HG03460 (cell line): ENCODE measurements around the gene CRAT.
A peak's percentile ranks its signal among the peaks of the same experiment; 100 is the strongest.

ENCODE experiments used
- ATAC-seq: cut with Tn5 transposase; IDR thresholded peaks from one replicate; pipeline ENCODE4 v1.9.1; 2021; ENCODE audit not compliant: unreplicated experiment

The CRAT gene

DNA sequence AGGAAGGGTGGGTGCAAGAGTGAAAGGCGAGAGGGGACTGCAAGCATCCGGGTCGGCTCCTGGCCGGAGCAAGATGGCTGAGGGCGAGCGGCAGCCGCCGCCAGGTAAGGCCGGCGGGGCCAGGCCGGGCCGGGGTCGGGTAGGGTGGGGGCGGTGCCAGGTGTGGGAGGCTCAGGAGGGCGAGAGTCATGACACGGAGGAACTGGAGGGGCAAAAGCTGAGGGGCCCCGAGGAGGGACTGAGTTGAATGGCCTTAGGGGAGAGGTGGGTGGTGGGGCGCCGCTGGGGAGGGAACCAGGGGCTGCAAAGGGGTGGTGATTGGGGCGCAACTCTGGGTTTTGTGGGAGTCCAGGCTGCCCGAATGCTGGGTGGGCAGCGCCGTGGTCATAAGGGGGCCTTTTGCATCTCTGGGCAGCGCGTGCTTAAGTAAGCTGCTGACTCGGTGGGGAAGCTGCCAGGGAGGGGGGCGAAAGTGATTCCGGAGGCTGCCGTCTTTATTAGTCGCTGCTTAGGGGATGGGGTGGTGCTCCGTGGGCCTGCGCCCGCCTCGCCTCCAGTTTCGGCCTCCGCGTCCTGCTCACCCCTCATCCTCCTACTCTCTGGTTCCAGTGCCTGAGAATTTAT, 1.0 kb upstream of the CRAT start:
- ATAC-seq: no peak

DNA sequence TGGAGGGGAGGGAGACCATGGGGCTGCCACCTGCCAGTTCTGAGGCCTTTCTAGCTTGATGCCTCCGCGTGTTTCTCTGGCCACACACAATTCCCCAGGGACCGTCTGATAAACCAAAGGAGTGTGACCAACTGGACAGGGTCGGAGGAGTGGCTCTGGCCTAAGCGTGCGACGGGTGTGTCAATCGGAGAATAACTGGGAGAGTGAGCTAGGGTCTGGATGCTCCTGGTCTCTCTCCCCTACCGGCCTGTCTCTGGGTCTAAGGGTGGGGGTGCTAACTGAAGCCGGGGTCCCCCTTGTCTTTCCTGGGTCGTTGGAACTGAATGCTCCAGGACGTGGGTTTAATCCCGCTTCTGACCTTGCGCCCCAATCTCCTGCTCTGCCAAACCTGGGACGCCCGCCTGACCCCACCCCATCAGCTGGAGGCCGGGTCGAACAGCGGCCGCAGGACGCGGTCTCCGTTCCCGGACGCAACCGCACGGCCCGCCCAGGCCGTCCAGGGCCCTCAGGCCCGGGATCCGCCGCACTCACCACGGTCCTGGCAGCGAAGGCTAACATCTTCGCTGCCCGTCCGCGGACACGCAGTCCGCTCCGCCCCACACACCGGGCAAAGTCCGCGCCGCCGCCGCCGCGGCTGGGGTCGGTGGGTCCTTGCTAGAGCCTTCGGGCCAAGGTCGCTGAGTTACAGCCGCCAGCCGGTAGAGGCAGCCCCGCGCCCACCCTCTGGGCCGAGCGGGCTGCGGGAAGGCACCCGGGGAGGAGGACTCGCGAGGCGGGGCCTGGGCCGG, 447 bp downstream of the CRAT start:
- peak; percentile 17 for ATAC-seq

DNA sequence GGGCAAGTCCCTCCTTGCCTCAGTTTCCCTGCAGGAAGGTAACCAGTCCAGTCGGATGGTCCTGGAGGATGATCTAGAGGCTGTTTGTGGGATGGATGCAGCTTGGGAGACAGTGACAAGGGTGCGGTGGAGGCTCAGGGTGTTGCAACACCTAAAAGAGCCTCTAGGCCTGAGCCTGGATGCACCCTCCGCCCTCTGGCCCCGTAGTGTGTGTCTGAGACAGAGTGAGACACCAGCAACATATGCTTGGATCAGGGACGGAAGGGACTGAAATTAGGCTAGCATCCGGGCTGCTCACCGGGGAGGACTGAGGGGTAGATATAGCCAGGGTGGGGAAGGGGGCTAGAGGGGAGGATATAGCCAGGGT, 1.1 kb downstream of the CRAT start:
- ATAC-seq: no peak

DNA sequence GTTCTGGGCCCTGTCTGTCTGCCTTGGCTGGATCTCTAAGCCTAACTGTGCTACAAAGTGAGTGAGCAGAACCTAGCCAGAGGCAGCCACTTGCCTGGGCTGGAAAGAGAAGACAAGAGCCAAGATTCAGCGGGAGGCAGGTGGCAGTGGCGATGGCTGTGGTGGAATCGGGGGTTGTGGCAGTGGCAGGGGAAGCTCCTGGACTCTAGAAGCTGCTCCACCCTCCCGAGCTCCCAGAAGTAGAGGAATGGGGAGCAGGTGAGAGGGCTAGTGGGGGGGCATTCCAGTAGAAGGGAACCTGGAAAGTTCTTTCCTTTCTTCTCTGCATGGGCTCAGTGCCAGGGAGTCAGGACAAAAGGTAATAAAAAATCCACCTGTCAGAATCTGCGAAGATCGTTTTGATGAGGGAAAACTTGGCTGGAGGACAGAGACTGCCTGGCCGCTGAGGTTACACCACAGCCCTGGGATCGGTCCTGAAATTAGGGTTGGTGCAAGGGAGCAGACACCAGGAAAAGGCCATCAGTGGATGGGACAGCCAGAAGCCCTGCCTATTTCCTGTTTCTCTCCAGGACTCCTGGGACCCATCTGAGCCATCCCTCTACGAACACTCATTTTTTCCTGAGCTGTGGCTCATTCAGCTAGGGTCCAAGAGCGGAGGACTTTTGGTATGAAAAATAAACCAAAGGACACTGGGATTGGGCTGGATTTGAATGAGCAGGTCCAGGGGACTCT, 1.6 kb downstream of the CRAT start:
- ATAC-seq: no peak

DNA sequence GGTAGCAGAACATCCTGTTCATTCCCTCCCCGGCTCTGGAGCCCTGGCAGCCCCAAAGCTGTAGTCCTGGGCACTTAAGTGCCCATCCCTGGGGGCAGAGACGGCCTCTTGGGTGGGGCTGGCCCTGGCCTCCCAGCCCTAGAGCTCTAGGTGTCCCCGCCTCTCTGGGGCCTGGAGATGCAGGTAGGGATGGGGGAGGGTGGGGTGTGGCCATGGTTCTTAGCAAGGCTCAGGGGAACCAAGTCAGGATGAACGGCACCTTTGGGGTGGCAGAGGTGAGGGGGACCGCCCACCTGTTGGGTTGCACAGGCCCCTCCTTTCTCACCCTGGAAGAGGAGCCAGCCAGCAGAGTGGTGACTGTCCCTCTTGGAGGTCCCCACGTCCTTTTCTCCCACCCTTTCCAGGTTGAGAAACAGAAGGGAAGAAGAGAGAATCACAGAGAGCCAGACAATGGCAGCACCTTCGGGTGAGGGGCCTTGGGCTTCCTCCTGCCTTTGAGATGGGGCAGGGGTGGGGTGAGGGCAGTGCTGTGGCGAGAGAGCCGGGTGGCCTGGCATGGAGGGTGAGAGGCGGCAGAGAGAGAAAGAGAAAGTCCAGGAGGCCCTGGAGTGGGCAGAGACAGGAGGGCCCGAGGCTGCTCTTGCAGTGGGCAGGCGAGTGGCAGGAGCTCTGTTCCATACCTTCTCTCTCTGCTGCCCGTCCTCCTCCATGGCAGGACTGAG, 2.3 kb downstream of the CRAT start:
- ATAC-seq: no peak

DNA sequence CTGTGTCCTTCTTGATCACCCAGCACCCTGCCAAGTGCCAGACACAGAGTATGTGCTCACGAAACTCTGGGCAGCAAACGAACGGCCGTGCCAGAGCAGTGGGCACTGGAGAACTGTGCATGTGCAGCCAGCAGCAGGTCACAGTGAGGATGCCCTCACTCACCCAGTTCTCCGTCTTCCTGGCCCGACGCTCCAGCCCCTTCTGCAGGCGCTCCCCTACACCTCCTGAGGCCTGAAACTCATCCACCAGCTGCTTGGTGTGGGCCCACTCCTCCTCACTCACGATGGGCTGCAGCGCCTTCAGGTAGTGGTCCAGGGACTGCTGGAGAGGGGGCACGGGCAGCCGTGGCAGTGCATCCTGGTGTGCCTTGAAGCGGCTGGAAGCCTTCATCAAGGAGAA, 2.9 kb downstream of the CRAT start:
- no peak for ATAC-seq

DNA sequence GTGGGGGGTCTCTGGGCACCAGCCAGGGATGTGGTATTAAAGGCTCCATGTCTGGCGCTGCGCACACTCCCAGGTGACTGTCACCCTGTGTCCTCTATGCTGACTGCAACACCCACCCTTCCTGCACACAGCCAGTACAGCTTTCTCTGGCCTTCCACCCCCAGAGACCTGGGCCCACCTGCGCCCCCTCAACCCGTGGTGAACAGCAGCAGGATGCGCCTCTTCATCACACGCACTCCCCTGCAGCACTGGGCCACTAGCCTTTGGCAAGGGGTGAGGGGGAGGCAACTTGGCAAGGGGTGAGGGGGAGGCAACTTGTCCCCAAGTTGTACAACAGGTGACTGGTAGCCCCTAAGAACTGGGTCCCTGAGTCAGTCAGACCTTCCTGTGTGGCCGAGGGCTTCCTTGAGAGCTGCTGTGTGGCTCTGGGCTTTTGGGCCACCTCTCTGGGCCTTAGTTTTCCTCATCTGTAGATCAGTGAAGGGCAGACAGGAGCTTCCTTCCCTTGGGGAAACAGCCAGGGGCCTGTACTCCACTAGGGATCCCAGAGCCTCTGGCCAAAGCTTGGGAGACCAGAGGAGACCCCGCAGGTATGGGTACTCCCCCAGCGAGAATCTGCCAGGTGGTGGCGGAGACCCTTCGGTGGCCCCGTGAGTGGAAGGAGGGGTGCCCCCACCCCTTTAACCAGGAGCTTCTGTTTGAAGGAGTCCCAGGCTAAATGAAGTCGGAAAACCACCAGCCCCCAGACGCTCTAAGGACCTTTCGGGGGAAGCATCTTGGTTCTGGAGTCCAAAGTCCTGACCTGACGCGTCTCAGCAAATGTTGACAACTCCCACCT, 4.5 kb downstream of the CRAT start:
- ATAC-seq: no peak

DNA sequence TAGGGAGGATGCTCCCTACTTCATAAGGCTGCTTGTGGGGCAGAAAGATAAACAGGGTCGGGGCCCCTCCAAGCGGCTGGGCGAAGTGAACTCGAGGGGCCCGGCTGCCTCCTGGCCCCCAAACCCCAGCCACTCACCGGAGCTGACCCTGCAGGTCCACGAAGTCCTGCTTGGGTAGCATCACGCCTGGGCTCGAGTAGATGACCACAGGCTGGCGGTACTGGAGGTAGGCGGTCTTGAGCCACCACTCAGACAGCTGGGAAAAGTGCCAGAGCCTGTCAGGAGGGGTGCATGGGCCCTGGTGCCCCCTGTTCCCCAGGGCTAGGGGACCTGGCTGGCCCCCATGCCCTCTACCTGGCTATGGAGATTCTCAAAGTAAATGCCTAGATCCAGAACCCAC, 6.5 kb downstream of the CRAT start:
- ATAC-seq: no peak

DNA sequence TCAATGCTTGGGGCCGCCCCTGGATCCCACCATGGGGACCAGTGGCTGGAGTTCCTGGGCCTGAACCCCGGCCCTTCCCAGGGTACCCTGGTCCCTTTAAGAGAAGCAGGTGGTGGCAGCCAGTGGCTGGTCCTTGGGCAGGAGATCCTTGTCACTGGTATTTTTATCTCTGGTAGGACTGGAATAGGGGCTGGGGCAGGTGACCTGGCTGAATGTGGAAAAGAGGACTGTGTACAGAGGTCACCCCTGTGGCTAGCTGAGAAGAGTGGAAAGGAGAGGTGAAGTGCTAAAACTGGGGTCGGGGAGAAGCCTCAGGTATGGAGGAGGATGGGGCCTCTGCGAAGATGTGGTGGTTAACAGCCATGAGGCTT, 7.0 kb downstream of the CRAT start:
- no peak for ATAC-seq

DNA sequence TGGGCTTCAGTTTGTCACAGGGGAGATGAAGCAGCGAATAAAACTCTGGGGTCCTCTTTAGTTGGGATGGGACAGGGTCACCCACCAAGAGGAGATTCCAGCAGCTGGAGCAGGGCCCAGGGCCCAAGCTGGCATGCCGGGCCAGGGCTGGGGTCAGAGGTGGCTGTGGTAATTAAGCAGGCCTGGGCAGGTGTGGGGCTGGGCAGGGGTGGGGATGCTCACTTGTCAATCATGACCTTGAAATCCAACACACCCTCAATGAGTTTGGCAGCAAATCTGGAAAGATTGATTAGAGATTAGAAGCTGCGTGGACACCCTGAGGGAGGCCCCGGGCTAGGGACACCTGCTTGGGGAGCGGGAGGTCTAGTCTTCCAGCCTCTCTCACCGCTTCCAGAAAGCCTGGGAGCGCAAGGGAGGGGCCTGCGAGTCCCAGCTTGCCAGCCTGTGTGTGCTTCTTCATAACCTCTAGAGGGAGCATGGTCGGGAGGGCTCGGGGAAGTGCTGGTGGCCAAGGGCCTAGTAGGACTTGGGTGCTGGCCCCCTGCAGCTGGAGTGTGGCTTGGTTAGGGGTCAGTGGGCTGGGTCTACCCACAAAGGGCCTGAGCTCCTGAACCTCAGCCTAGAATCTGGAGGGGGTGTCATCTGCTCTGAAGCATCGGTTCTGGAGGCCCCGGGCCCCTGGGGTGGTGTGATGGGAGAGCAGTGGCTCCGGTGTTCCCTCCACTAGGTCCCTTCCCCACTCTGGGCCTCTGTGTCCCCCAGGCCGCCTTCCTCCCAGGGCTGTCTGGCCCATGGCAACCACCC, 7.6 kb downstream of the CRAT start:
- ATAC-seq: no peak

DNA sequence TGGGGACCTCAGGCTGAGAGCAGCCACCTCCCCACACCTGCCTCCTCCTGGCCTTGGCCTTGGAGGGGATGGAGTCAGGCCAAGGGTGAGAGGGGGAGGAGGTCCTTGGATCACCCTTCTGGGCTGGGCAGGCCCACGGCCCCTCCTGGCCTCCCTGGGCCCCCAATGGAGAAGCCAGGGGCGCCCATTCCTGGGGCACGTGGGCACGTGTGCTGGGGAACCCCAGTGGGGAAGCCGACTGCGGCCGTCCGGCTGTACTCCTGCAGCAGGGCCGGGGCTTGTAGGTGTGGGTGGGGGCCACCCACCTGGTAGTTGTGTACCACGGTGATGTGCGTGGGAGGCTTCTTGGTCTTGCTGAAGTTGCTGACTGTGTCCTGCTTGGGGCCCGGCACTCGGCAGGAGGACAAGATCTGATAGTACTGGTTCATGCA, 8.5 kb downstream of the CRAT start:
- ATAC-seq: no peak

DNA sequence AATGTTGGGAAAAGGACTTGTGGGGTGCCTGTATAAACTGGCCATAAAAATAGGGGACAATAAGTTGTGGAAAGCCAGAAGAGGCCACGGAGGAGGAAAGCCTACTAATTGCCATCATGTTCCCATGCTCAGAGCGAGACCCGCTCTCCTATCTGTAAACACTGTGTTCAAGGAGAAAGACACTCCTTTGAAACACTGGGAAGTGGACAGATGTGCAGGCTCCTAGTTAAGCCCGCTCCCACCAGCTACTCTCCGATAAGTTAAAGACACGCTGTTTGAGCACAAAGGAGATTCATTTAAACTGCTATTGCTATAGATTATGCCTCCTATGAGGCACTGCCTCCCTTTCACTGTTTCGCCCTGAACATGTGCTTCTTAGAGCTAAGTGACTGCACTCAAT, 9.3 kb downstream of the CRAT start:
- ATAC-seq: no peak

DNA sequence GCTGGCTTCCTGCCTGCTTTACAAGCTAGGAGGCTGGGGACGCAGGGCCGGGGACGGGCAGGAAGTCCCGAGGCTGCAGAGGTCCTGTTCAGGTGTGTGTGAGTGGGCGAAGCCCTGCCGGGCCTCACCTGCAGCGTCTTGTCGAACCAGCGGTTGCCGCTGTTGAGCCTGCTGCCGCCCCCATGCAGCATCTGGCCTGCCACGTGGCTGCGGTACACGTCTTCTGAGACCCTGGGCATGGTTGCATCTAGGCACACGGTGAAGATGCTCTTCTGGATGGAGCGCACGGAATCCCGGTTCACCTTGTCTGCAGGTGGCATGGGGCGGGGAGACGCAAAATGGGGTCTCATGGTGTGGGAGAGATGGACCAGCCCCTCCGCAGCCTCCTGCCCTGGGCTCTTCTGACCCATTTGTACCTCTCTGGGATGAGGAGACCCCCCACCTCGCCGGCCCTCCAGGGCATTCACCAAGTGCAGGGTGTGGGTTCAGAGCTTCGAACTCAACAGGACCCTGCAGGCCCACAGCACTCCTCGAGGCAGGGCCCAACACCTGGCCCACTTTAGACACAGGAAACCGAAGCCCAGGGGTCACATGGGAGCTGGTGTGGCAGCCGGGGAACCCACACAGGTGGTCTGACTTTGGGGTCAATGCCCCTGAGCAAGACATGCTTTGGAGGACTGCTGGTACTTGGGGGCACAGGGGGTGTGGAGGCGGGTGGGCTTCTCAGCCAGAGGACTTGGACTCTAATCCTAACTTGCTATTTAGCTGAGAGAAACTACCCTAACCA, 10.0 kb downstream of the CRAT start:
- no peak for ATAC-seq

DNA sequence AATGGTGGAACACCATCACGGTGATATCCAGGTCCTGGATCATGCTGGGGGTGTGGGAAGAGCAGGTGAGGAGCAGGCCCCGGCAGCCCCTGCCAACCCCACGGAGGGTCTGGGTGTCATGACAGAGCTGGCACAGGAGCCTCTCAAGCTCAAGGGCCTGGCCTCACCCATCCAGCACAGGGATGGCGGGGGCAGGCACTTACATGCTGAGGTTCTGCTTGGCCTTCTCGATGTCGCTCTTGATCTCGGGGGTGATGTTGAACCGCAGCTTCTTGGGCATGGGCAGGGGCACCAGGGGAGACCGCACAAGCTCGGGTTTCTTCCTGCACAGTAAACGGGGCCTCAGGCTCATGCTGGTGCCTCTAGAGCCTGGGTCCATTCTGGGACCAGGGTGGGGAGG, 12.3 kb downstream of the CRAT start:
- no peak for ATAC-seq

DNA sequence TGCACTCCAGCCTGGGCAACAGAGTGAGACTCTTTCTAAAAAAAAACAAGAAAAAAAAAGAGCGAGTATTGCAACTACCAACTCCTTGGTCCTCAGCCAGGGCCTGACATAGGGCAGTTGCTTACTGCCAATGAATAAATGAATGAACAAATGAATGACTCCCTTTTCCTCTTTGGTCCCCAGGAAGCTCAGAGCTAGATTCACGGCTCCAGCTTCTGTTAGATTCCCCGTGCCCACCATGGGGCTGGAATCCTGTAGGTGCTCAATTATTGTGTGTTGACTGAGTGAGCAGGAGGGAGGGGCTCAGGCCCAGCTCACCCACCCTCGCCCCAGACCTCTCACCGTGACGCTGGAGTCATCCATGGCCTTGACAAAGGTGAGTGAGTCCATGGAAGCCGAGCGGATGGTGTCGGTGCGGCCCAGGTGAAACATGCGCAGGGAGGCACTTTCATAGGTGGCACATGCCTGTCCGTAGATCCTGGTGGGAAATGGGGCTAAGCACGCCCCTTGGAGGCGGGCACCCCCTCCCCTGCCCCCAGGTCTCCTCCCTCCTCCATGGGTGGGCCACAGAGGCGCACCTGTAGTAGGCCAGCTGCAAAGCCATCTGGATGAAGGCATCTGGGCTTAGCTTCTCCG, 12.8 kb downstream of the CRAT start:
- no peak for ATAC-seq

DNA sequence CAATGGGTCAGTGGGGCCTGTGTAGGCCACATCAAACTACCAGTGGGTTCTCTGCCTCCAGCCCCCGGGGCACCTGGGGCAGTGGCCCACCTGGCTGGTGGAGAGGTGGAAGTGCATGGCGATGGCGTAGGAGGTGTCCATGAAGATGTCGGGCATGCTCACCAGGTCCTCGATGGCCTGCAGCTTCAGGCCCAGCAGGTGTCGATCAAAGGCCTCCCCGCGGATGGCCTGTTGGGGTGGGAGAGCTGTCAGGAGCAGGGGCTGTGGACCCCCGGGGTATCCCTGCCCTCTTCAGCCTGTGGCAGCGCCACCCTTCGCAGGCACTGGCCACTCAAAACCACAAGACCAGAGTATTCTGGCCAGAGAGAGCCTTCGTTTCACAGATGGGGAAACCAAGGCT, 14.7 kb downstream of the CRAT start:
- ATAC-seq: no peak

DNA sequence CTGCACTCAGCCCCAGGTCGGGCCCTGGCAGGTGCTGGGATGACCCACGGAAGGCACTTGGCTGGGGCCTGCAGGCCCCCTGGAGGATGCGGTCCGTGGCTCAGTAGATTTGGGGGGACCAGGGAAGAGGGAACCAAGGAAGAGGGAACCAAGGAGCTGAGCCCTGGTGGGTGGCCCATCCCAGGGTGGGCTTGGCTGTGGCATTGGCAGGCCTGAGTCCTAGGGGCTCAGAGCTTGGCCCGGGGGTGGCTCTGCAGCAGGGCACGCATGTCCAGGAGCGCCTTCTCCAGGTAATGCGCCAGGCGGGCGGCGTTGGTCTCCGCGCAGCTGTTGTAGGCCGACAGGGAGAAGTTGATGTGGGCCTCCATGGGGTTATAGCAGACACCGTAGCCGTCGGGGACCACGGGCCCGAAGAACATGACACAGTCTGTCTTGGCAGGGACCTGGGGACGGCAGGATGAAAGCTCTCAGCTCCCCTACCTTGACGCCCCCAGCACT, 15.4 kb downstream of the CRAT start:
- ATAC-seq: no peak

DNA sequence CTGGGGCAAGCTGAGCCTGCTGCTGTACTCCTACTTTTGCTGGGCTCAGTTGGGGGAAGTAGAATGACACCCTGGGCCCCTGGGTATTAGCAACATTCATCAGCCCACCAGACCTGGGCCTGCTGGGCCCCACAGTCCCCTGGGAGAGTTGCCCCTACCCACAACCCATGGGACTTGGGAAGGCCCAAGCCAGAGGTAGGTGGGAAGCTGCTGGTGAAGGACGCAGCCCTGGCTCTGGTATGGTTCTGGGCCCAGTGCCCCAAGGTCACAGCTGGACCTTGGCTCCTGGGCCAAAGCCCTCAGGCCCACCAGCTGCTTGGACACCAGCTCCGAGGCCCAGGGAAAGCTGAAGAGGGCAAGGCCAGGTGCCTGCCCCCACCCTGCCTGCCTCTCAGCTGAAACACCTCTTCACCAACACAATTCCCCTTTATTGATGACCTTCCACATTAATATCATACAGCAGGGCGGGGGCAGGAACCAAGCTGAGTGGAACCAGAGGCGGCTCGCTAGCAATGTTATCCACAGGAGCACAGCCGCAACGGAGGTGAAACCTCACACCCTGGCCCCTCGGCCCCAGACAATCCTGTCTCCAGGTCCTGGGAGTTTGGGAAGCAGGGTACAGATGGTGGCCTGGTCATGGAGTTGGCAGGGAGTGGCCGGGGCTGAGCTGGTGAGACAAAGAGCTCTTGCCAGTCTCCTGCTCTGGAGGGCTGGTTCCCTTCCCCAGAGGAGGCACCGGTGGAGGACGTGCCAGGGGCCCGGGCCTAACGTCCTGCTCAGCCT, 16.0 kb downstream of the CRAT start:
- no peak for ATAC-seq
